Neural crest cell (in vitro differentiated cells): ENCODE data around the gene SDHA. TPM values are rescaled to one million over a fixed set of nuclear protein-coding genes. Genes with fewer than 3 reads are reported as not detected.
"Not testable (repeated sequence)": the region's sequence is repeated elsewhere in the genome, so short reads cannot be mapped to it uniquely, and the experiment has no call there.

Source experiments
- DNase-seq: peaks from one replicate; pipeline ENCODE4 v3.0.0; 2021; ENCODE audit warnings: low read depth, mixed read lengths, low spot score
- H3K27ac Mint-ChIP-seq: one replicate; pipeline ENCODE4 v1.8.0; 2021; ENCODE audit warnings: mild to moderate bottlenecking, mixed read lengths; ENCODE audit not compliant: unreplicated experiment
- H3K27me3 Mint-ChIP-seq: 2 replicates; pipeline ENCODE4 v1.8.0; 2021; ENCODE audit warnings: low read depth, mild to moderate bottlenecking, mixed read lengths
- H3K36me3 Mint-ChIP-seq: 2 replicates; pipeline ENCODE4 v1.8.0; 2021; ENCODE audit warnings: low read depth, mild to moderate bottlenecking, mixed read lengths
- H3K4me1 Mint-ChIP-seq: 2 replicates; pipeline ENCODE4 v1.8.0; 2021; ENCODE audit warnings: mixed read lengths
- H3K4me3 Mint-ChIP-seq: one replicate; pipeline ENCODE4 v1.8.0; 2021; ENCODE audit warnings: mild to moderate bottlenecking, mixed read lengths
- H3K9me3 Mint-ChIP-seq: 2 replicates; pipeline ENCODE4 v1.8.0; 2021; ENCODE audit warnings: mixed read lengths
- total RNA-seq: library from RNA; stranded (reverse); gene quantifications from 2 replicates; pipeline ENCODE4 v1.2.1, GENCODE V29; 2021
- TF ChIP-seq, protein P1 (sequence below): fragments of 200-600 bp; sonication (generic); conservative IDR thresholded peaks from 2 replicates; pipeline ENCODE4 v1.5.0; 2021; ENCODE audit warnings: antibody characterized with exemption, mild to moderate bottlenecking

SDHA gene
- total RNA-seq, 1 donor from 2014 or later = 106 TPM

GRCh38 chr5:208449-209114 is 9.5 kb upstream of the SDHA start:
- no peak for DNase-seq
- Mint-ChIP-seq H3K4me3 (no peak overlapping the region), H3K36me3 (peaks cover 6% of the 10 kb centered on the region), H3K4me1 (peaks cover 22% of the 10 kb centered on the region), H3K27me3 (no peaks in the 10 kb centered on the region), H3K27ac (no peak overlapping the region), H3K9me3 (no peaks in the 10 kb centered on the region)
- TF ChIP-seq, protein P1, sequence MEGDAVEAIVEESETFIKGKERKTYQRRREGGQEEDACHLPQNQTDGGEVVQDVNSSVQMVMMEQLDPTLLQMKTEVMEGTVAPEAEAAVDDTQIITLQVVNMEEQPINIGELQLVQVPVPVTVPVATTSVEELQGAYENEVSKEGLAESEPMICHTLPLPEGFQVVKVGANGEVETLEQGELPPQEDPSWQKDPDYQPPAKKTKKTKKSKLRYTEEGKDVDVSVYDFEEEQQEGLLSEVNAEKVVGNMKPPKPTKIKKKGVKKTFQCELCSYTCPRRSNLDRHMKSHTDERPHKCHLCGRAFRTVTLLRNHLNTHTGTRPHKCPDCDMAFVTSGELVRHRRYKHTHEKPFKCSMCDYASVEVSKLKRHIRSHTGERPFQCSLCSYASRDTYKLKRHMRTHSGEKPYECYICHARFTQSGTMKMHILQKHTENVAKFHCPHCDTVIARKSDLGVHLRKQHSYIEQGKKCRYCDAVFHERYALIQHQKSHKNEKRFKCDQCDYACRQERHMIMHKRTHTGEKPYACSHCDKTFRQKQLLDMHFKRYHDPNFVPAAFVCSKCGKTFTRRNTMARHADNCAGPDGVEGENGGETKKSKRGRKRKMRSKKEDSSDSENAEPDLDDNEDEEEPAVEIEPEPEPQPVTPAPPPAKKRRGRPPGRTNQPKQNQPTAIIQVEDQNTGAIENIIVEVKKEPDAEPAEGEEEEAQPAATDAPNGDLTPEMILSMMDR = no peak

GRCh38 chr5:213803-214395 is 4.2 kb upstream of the SDHA start:
- H3K4me1 Mint-ChIP-seq = peaks cover 28% of the 10 kb centered on the region

DNA sequence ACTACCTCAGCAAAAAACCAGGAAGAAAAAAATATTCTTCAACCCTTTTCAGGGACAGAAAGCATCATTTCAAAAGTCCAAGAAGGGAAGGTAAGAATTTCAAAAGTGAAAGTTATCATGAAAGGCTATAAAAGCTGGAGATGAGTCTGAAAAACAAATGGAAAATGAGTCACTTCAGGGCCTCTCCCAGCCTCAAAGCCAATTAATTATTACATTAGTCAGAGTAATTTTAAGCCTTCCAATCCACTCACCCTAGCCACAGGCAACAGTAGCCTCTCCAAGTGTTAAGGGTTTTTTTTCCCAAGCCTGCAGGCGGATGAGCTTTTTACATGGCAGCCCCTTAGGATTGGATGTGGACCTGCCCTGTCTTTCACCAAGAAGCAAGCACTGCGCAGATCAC is 2.9 kb upstream of the SDHA start:
- DNase-seq, H3K27me3 Mint-ChIP-seq, H3K9me3 Mint-ChIP-seq, H3K36me3 Mint-ChIP-seq, H3K27ac Mint-ChIP-seq: not testable (repeated sequence)
- Mint-ChIP-seq H3K4me1 (peaks cover 33% of the 10 kb centered on the region), H3K4me3 (peak overlapping the region; percentile 45)

More at GRCh38 chr5:213803-214395, 4.2 kb upstream of the SDHA start:
- Mint-ChIP-seq H3K27ac (no peak overlapping the region), H3K27me3 (no peaks in the 10 kb centered on the region), H3K9me3 (no peaks in the 10 kb centered on the region), H3K4me3 (peak overlapping the region; percentile 74), H3K36me3 (peaks cover 2% of the 10 kb centered on the region)
- DNase-seq = no peak
- TF ChIP-seq, protein P1 = no peak

DNA sequence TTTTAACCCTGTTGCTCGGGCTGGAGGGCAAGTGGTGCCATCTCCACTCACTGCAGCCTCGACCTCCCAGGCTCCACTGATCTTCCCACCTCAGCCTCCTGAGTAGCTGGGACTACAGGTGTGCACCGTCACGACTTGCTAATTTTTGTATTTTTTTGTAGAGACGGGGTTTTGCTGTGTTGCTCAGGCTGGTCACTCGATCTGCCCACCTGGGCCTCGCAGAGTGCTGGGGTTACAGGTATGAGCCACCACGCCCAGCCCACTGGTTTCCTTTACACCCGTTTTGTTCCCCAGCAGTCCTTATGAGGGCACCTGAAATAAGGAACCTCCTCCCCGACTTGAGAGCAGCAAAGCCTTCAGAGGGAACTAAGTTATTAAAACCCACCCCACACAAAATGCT is 2.0 kb upstream of the SDHA start:
- Mint-ChIP-seq H3K4me3 (peak overlapping the region; percentile 81), H3K4me1 (peaks cover 31% of the 10 kb centered on the region)
- not testable (repeated sequence) for H3K27ac Mint-ChIP-seq, H3K36me3 Mint-ChIP-seq, DNase-seq, H3K27me3 Mint-ChIP-seq, H3K9me3 Mint-ChIP-seq

DNA sequence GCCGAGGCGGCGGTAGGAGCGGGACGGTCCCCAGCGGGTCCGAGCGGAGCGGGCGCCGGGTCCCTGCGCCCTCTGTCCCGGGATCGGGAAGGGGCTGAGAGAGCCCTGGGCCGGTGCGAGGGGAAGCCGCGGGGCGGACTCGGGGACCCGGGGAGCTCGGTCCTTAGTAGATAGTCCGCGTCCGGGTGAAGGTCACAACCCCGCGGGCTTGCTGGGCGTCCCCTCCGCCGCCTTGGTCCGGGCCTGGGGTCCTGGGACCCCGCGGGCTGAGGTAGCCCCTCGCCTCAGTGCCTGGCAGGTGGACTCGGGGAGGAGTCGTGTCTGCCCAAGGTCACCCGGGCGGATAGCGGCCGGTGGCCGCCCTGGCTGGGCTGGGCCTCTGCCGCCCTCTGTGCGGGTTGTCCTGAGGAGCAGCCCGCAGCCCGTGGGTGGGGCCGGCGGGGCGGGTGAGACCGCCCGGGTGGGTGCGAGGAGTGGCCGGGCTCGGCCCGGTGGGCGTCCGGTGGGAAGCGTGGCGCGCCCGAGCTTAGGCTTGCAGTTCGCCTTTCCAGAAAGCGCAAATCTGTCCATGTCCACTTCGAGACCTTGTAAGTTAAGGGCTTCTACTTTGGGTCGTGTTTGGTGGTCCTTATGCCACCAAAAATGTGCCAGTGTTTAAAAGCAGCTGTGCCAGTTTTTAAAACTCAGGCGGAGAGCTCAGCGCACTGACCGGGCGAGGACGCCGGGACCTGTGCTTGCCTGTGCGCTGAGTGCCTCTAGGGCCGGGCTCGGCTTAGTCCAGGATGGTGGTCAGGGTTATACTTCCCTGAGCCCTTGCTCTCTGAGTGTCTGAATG is 554 bp downstream of the SDHA start:
- Mint-ChIP-seq H3K9me3 (no peaks in the 10 kb centered on the region), H3K27ac (peak overlapping the region; percentile 87), H3K36me3 (peaks cover 2% of the 10 kb centered on the region), H3K4me1 (peaks cover 39% of the 10 kb centered on the region), H3K4me3 (peak overlapping the region; percentile 97), H3K27me3 (no peaks in the 10 kb centered on the region)
- DNase-seq = peak; percentile 23
- TF ChIP-seq, protein P1 = peak; percentile 15

GRCh38 chr5:219460-219863 is 1.3 kb downstream of the SDHA start:
- Mint-ChIP-seq H3K4me1 (peaks cover 39% of the 10 kb centered on the region), H3K36me3 (peaks cover under 1% of the 10 kb centered on the region), H3K27me3 (no peaks in the 10 kb centered on the region), H3K9me3 (no peaks in the 10 kb centered on the region), H3K4me3 (peak overlapping the region; percentile 97), H3K27ac (no peak overlapping the region)
- no peak for DNase-seq
- TF ChIP-seq, protein P1 = no peak
